NCI-H1092 (cell line): ENCODE results near the gene MTRFR.

ENCODE experiments used
- DNase-seq: peaks from one replicate; lab custom pipeline; 2025; lab: John Stamatoyannopoulos, UW

Gene MTRFR

DNA sequence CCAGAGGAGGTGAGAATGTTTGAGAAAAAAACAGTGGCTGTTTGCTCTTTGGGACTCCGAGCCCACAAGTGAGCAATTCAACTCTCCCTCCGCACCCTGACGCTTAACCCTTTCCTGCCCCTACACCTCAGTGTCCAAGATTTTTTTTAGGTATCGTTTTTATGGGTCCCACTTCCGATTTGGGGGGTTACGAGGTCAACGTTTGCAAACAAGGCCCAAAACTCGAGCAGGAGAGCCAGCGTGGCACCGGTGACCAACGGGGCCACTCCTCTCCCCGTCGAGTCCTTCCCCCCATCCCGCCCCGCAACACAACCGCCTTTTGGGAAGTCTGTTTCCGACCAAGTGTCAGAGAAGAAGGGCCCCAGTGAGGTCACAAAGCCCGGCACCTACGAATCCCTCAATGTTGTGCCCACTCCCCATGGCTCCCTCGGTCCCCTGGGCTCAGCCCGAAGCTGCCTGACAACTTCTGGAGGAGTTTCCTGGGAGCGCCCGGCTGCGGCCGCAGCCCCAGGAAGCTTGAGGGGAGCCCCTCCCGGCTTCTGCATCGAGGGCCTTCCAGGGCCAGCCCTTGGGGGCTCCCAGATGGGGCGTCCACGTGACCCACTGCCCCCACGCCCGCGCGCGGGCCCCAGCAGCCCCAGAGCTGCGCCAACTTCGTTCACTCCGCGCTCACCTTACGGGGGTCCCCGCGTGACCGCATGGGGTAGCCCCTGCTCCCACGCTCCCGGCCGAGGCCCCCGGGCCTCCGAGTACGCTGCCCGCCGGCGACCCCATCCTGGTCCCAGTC, 37.2 kb downstream of the MTRFR start:
- DNase-seq = no peak

DNA sequence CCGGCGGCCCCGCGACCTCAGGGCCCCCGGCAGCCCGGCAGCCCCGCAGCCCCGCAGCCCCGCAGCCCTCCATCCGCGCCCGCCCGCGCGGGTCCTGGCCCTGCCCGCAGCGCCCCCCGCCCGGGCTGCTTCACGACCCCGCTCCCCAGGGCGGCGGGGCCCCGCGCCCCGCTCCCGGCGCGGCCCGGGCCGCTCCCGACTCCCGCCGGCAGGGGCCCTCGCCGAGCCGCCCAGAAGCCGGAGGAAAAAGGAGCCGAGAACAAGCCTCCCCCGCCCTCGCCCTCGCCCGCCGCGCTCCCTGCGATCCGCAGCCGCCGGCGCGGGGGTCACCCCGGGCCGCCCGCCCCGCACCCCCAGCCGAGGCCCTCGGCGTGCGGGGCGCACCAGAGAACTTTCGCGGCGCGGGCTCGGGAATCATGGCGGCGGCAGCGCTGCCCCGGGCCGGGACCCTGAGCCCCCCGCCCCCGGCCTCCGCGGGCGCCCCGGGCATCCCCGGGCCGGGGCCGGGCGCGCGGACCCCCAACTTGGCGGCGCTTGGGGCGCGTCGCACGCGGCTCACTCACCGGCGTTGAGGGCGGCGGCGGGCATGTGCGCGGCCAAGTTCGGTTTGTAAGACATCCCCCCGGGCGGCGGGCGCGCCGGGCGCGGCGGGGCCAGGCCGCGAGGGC, 37.9 kb downstream of the MTRFR start:
- DNase-seq = peak; percentile 51

DNA sequence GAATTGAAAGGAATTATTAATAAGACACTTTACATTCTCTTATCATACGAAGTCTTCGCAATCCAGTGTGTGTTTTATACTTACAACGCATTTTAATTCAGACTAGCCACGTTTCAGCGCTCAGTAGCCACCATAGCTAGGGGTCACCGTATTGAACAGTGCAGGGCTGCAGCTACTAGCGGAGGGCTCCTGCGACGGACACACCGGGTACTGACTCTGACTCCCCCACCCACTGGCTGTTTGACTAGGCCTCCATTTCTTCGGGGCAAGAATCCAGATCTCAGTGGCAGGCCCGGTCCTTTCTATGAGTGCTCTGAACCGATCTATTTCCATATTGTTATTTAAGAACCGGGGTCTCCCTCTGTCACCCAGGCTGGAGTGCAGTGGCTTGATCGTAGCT, 39.9 kb downstream of the MTRFR start:
- no peak for DNase-seq

DNA sequence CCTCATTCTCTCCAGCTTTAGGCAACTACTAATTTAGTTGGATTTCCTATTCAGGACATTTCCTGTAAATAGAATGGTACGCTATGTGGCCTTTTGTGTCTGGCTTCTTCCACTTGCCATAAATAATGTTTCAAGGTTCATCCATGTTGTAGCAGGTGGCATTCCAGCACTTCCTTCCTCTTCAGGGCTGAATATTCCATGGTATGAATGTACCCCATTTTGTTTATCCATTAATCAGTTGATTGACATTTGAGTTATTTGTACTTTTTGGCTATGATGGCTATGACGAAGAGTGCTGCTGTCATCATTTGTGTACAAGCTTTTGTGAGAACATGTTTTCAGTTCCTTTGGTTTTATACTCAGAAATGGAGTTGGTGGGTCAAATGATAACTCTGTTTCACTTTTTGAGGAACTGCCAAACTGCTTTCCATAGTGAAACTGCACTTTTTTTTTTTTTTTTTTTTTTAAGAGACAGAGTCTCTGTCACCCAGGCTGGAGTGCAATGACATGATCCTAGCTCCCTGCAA, 44.9 kb downstream of the MTRFR start:
- no peak for DNase-seq

DNA sequence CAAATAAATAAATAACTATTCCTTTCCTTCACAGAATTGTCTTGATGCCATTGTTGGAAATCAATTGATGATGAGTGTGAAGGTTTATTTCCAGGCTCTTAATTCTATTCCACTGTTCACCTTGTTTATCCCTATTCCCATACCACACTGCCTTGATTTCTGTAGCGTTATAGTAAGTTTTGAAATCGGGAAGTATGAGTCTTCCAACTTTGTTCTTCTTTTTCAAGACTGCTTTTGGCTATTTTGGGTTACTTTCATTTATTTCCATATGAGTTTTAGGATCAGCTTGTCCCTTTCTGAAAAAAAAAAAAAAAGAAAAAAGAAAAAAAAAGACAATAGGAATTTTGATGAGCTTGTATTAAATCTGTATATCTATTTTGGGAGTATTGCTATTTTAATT, 47.7 kb downstream of the MTRFR start:
- DNase-seq = no peak

DNA sequence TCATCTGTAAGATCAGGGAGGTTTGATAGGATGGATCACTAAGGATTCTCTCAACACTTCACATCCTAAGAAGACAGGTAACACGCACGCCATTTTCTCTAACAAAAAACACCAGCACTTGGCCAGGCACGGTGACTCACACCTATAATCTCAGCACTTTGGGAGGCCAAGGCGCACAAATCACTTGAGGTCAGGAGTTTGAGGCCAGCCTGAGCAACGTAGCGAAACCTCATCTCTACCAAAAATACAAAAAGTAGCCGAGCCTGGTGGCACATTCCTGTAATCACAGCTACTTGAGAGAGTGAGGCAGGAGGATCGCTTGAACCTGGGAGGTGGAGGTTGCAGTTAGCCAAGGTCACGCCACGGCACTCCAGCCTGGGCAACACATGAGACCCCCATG, 48.9 kb downstream of the MTRFR start:
- no peak for DNase-seq

DNA sequence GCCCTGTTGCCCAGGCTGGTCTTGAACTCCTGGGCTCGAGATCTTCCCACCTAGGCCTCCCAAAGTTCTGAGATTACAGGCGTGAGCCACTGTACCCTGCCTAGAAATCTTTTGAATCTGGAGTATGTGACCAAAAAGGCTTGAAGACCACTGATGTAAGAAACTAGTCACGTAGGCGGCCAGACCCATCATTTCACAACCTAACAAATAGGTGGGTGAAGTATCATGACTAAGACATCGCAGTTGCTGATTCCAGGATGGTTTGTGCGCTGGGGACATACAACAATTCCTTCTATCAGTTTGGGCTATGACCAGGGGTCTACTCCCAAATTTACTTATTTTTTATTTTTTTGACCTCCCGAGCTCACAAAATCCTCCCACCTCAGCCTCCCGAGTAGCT, 50.2 kb downstream of the MTRFR start:
- no peak for DNase-seq

DNA sequence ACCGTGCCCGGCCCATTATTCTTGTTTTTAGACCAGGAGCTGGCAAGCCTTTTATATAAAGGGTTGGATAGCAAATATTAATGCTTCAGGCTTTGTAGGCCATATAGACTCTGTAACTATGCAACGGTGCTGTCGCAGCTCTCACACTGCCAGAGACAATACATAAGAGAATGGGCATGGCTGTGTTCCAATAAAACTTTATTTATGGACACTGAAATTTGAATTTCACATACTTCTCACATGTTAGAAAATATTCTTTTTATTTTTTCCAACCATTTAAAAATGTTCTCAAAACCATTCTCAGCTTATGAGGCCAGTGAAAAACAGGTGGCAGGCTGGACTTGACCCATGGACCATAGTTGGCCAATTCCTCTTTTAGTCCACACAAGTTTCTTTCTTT, 51.4 kb downstream of the MTRFR start:
- no peak for DNase-seq

DNA sequence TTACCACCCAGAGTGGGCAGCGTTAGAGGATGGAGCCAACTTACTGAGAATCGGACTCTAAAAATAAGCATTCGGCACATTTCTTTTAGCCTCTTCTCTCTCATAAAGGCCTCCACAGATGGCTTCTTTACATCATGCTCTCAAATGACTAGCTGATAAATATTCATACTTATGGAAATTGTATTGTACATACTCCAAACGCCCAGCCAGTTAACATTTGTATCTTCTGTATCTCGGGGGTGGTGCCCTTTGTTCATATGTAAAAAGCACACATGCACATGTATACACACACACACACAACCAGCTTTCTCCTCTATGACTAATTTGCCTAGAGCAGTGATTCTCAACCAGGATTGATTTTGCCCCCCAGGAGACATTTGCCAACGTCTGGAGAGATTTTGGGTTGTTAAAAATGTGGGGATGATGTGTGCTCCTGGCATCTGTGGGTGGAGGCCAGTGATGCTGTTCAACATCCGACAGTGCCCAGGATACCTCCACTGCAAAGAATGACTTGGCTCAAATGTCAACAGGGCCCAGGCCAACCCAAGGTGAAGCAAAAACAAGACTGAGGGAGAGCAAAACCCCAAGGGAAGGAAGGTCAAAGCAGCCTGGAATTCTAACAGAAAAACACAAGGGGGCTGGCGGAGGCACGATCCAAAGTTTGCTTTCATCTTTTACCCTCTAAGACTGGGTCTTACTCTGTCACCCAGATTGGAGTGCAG, 53.6 kb downstream of the MTRFR start:
- no peak for DNase-seq

DNA sequence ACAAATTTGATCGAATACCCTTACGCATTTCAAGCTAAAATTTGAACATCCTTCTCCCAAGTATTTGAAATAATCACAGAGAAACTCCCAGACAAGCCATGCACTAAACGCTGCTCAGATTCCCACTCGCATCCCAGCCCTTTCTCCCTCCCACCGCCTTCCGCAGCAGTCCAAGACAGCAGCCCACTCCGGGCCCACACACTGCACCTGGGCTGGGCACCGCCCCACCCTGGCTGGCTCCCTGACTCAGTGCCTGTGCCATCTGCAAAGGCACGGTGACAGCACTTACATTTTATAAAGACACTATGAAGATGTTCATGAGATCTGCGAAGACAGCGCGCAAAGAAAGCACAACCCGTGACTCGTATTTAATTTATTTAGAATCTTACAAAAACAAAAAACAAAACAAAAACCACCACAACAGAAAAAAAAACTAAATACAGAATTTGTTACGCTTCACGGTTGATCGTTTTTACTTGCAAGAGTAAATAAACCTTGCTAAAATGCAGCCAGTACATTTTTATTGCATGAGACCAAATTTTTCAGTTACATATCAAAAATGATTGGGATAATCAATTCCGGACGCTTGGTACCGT, 55.6 kb downstream of the MTRFR start:
- no peak for DNase-seq

DNA sequence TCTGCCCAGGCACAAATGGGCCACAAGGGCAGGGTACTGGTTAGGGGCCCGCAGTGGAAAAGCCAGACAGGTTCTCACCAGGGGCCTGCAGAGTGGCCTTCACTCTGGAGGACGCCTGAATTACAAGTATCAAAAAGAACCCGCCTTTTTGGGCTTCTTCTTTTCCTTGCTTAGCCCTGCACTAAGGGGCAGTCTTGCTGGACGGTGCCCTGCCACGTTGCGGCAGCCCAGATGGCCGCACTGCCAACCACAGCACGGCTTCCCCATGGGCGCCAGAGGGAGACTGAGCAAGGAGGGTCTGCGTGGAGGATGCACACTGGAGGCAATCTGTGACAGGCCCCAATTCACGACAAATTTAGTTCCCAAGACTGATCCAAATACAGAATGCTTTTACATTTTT, 56.7 kb downstream of the MTRFR start:
- DNase-seq = no peak

DNA sequence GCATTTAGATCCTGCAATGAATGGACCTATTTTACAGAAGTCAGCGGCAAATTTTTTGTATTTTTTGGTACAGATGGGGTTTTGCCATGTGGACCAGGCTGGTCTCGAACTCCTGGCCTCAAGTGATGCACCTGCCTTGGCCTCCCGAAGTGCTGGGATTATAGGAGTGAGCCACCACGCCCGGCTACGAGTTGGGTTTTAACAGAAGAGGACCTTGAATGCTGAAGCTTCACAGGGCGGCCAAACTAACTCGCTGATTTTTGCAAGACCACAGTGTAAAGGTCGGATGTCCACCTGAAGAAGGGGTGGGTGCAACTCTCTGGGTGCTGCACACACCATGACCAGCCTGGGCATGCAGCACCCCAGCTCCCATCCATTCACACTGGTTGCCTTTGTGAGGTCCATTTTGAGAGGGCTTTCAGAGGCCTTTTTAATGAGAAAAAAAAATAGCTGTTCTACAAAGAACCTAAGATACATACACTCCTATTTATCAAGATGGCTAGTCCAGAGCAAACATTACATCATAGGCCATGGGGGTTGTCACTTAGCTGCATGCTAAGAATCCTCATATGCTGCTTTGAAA, 60.0 kb downstream of the MTRFR start:
- DNase-seq = no peak

DNA sequence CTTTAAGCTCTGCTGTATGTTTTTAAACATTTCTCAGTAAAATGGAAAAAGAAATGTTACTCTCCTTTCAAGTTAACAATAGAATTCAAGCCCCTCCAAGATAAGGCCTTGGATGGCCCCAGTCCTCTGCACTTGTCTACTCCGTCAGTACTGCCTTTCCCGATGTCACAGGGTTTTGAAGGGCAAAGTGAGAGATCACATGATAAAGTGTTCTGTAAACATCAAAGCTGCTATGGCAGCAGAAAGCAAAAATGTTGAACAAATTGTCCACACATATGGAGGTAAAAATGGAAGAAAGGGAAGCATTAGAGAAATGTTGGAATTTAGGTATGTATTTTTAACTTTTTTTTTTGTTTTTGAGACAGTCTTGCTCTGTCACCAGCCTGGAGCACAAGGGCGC, 71.9 kb downstream of the MTRFR start:
- no peak for DNase-seq

DNA sequence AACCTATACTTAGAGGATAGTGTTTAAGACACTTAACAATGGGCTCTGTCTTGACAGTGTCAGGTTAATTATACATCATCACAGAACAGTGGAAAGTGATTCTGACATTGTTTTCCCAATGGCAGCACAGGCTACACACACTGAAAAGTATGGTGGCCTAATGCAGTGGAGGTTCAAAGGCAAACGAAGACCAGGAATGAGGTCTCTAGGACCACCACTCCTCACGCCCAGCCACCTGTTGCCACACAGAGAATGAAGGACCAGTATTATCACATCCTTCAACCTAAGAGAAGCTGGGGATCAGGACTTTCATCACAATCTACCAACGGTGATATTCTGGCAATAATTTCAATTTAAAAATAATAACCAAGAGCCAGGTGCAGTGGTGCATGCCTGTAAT, 73.0 kb downstream of the MTRFR start:
- no peak for DNase-seq
